NCI-H2107 (cell line): ENCODE results near the gene PSME4.
"Not testable (repeated sequence)": the region's sequence is repeated elsewhere in the genome, so short reads cannot be mapped to it uniquely, and the experiment has no call there.

Source experiments
- DNase-seq: peaks from one replicate; lab custom pipeline; 2025; lab: John Stamatoyannopoulos, UW

PSME4 gene

GRCh38 chr2:53964987-53965687, 5.7 kb downstream of the PSME4 start:
- DNase-seq, result no peak

DNA sequence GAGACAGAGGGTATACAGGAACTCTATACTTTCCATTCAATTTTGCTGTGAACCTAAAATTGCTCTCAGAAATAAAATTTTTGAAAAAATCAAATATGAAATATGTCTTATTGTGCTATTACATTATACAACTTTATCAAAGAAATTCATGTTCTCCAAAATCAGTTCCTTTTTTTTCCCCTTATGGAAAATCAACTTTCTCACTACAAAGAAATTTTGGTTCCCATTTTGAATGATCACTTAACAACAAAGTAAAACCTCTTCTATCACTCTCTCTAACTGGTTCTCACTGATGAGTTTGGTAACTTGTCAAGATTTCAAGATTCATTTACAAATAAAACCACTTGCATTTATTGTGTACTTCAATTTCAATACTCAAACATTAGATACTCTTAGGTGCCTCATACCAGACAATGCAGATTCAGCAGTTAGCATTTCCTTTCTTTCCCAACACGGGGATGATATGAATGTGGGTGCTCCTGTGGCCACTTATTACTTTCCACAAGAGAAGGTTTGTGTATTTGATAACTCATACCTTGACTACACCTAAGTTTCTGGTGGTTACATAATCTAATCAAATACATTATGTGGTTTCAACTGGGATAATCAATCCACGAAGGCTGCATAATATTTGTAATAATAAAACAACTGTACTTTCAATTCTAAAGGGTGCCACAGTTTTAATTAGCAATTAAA, 6.4 kb downstream of the PSME4 start:
- DNase-seq, result no peak

GRCh38 chr2:53961478-53962216, 9.1 kb downstream of the PSME4 start:
- DNase-seq, result not testable (repeated sequence)

GRCh38 chr2:53960476-53960875, 10.3 kb downstream of the PSME4 start:
- no peak for DNase-seq

DNA sequence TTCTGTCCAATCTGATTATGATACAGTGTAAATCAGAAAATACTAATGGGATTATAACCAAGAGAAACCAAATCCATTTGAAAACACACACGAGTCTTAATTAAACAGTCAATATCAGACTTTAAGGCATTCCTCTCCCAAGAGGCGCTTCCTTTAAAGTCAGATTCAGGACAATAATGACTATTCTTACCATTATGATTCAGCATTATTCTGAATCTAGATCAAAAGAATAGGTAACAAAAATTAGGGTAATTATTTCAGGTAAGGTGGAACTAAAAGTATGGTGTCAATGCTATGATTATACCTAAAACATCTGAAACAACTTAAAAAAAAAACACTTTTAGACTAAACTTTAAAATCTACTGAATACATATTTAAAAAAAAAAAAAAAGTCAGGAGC, 12.3 kb downstream of the PSME4 start:
- no peak for DNase-seq

- no peak for DNase-seq
These were observed 18.3 kb downstream of the PSME4 start for GRCh38 chr2:53952519-53952918.

- no peak for DNase-seq
These were observed 21.3 kb downstream of the PSME4 start for GRCh38 chr2:53949457-53949856.

DNA sequence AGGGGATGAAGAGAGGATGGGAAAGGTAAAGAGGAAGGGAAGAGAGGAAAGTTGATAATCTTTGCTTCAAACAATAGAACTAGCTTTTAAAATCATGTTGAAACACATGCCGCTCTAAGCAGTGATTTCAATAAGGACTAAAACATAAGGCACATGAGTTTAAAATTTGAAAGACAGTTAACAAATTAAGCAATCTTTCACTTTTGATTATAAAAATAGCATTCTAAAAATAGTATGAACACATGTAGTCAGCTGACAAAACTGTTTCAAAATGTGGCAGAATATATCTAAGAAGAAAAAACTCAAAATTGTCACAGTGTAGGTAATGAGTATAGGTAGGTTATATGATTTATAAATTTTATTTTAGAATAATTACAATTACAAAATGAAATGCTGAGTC, 25.3 kb downstream of the PSME4 start:
- no peak for DNase-seq

DNA sequence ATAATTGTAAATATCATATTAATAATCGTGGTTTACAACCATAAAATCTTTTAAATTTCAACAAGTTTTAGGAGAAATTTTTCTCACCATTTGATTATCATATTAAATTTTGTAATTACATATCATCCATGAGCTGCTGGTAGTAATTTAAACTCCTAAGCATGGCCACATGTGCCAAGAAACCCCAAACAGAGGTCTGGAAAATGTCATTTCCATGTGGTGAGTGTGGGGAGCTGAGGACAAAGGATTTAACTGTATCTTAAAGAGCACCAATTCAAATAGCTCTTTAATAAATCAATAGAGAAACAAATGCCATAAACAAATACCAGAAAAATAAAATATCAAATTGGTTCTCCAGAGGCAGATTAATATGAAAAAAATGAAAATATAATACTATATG, 26.3 kb downstream of the PSME4 start:
- no peak for DNase-seq

DNA sequence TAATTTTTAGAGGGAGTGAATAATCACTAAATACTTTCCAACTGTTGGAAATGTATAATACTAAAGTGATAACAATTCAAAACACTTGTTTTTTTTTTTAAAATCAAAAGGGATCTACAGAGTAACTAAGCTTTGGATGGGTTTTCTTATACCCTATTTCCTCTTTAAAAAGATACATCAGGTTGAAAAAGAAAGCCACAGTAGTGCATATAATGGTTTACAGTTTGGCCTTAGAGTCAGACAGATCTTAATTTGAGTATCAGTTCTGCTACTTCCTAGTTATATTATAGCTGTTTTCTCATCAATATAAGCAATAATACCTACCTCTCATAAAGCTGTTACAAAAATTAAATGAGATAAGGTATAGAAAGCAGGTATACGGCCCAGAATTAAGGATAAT, 28.5 kb downstream of the PSME4 start:
- no peak for DNase-seq

- no peak for DNase-seq
These were observed 29.0 kb downstream of the PSME4 start for GRCh38 chr2:53941749-53942148.

GRCh38 chr2:53939656-53940055, 31.1 kb downstream of the PSME4 start:
- DNase-seq, result no peak

DNA sequence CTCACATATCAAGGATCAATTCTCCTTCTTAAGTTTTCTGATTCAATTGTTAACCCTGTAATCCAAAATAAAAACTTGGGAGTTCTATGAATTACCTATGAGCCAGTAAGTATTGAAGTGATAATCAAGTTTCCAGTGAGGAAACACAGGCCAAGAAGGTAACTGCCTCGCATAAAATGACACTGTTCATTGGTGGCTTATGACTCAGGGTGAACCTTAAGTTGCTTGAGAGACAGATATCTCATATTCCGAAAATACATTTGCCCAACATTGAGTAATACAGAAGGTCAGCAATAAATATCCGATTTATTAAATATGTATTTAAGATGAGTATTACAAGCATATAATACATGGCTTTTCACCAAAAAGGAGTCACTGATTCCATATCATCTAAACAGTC, 31.9 kb downstream of the PSME4 start:
- no peak for DNase-seq

DNA sequence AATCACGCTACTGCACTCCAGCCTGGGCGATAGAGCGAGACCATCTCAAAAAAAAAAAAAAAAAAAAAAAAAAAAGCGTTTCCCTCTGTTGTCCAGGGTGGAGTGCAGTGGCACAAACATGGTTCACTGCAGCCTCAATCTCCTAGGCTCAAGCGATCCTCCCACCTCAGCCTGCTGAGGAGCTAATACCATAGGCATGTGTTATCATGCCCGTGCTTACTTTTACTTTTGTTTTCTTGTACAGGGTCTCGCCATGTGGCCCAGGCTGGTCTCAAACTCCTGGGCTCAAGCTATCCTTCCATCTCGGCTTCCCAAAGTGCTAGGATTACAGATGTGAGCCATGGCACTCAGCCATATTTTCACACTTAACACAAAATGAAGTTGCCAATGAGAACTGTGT, 37.5 kb downstream of the PSME4 start:
- no peak for DNase-seq

DNA sequence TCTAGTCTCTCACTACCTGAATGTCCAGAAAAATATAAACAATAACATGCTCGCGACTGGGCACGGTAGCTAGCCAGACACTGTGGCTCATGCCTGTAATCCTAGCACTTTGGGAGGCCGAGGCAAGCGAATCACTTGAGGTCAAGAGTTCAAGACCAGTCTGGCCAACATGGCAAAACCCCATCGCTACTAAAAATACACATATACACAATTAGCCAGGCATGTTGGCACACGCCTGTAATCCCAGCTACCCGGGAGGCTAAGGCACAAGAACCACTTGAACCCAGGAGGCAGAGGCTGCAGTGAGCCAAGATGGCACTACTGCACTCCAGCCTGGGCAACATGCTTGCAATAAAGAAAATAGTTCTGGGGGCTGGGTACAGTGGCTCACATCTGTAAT, 44.5 kb downstream of the PSME4 start:
- not testable (repeated sequence) for DNase-seq

DNA sequence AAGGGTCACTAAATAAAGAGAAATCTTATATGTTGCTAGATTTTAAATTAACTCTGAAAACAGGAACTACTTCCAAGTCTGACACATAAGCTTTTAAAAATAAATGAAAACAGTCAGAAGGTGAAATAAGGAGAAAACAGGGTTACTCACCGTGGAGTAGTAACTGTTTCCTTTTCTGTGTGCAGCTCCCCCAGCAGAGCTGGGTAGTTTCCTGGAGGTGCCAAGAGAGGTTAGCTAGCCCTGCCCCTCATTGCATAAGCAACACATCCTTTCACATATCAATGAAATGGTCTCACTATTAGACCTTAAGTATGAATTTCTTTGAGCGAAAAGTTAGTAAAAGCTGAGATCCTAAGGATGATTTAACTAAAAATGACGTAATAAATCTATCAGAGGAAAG, 57.1 kb downstream of the PSME4 start:
- no peak for DNase-seq

GRCh38 chr2:53911434-53912189, 59.2 kb downstream of the PSME4 start:
- DNase-seq, result no peak

DNA sequence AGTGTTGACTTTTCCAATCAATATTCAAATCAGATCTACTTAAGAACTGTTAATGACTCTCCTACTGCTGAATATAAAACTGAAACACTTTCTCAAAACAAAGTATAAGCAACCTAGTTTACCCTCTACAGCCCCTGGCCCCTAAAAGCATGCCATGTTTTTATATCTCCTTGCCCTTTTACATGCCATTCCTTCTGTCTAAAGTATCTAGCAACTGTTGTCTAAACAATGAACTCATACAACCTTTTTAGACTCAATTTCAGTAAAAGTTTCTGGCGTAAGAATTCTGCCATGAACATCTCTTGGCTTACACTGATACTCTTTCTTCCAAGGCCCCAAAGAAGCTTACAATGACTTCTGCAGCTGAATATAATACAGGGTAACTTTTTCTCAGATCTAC, 63.2 kb downstream of the PSME4 start:
- DNase-seq, result no peak

GRCh38 chr2:53905396-53905795, 65.4 kb downstream of the PSME4 start:
- DNase-seq, result no peak

- DNase-seq, result no peak
These were observed 67.8 kb downstream of the PSME4 start for GRCh38 chr2:53903011-53903410.

GRCh38 chr2:53901192-53901591, 69.6 kb downstream of the PSME4 start:
- no peak for DNase-seq

DNA sequence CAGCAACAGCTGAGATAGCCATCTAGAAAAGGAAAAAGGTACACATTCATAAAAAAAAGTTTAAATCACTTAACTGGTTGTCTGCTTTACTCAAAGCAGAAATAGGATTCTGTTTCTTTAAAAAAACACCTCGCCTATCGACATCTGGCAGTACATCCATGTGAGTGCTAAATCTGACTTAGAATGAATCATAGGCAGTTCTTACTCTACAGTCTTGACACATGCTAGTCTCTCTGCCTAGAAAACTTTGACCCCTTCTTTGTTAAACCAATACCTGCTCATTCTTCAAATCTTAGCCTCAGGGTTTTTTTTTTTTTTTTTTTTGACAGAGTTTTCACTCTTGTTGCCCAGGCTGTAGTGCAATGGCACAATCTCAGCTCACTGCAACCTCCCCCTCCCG, 73.9 kb downstream of the PSME4 start:
- no peak for DNase-seq
